Measurements from ENCODE around the gene FGFR1OP2. TPM values are rescaled to one million over a fixed set of nuclear protein-coding genes. Genes with fewer than 3 reads are reported as not detected.
"Not testable (repeated sequence)": the region's sequence is repeated elsewhere in the genome, so short reads cannot be mapped to it uniquely, and the experiment has no call there.

The FGFR1OP2 gene
- 109 TPM for total RNA-seq
- 37.3 TPM for polyA plus RNA-seq

GRCh38 chr12:26937863-26938700 is at the start of gene FGFR1OP2, which contains the start of gene INTS13:
Gene FGFR1OP2 (plus strand): TSS chr12:26938470. CDS start chr12:26954159, 15,689 bp downstream.
Gene INTS13 (minus strand): TSS chr12:26937981. CDS start chr12:26936803, 1,178 bp downstream.
- H3K4me1 ChIP-seq (ENCODE audit: insufficient read depth), result no peaks in the 10 kb centered on the region
- H3K36me3 ChIP-seq (ENCODE audit: insufficient read depth), result no peaks in the 10 kb centered on the region
- WGBS, result under 1% methylated on average over 69 of the region's 69 CpGs

GRCh38 chr12:26890784-26891183 is 47.5 kb upstream of the FGFR1OP2 start:
- no peak overlapping the region for H3K4me3 ChIP-seq (ENCODE audit: low read depth, low read length)
- 81% methylated on average over 5 of the region's 5 CpGs for WGBS
- no peaks in the 10 kb centered on the region for H3K36me3 ChIP-seq (ENCODE audit: insufficient read depth)
- no peaks in the 10 kb centered on the region for H3K4me1 ChIP-seq (ENCODE audit: insufficient read depth)
- DNase-seq (ENCODE audit: extremely low spot score), result no peak
- H3K27ac ChIP-seq (ENCODE audit: low read depth), result no peak overlapping the region

More at GRCh38 chr12:26937863-26938700, at the start of gene FGFR1OP2, which contains the start of gene INTS13:
- peak within 1 kb of the TSS; percentile 86 for H3K27ac ChIP-seq (ENCODE audit: low read depth)
- DNase-seq (ENCODE audit: extremely low spot score), result peak; percentile 99
- peak within 1 kb of the TSS; percentile 81 for H3K4me3 ChIP-seq (ENCODE audit: low read depth, low read length)

- no peaks in the 10 kb centered on the region for H3K4me1 ChIP-seq (ENCODE audit: insufficient read depth)
- H3K4me3 ChIP-seq (ENCODE audit: low read depth, low read length), result no peak overlapping the region
- no peaks in the 10 kb centered on the region for H3K36me3 ChIP-seq (ENCODE audit: insufficient read depth)
- no peak for DNase-seq (ENCODE audit: extremely low spot score)
- WGBS, result 51% methylated on average over 1 of the region's 1 CpG
- H3K27ac ChIP-seq (ENCODE audit: low read depth), result no peak overlapping the region
Observed at GRCh38 chr12:26891704-26892103, 46.6 kb upstream of the FGFR1OP2 start.

- no peak overlapping the region for H3K27ac ChIP-seq (ENCODE audit: low read depth)
- no peaks in the 10 kb centered on the region for H3K36me3 ChIP-seq (ENCODE audit: insufficient read depth)
- no peak for DNase-seq (ENCODE audit: extremely low spot score)
- H3K4me3 ChIP-seq (ENCODE audit: low read depth, low read length), result no peak overlapping the region
- WGBS, result 92% methylated on average over 4 of the region's 4 CpGs
- H3K4me1 ChIP-seq (ENCODE audit: insufficient read depth), result no peaks in the 10 kb centered on the region
Observed at GRCh38 chr12:26895672-26896071, 42.6 kb upstream of the FGFR1OP2 start.

- H3K4me3 ChIP-seq (ENCODE audit: low read depth, low read length), result no peak overlapping the region
- no peak for DNase-seq (ENCODE audit: extremely low spot score)
- H3K4me1 ChIP-seq (ENCODE audit: insufficient read depth), result no peaks in the 10 kb centered on the region
- no peak overlapping the region for H3K27ac ChIP-seq (ENCODE audit: low read depth)
- WGBS, result 97% methylated on average over 2 of the region's 2 CpGs
- H3K36me3 ChIP-seq (ENCODE audit: insufficient read depth), result no peaks in the 10 kb centered on the region
Observed at GRCh38 chr12:26896913-26897312, 41.4 kb upstream of the FGFR1OP2 start.

- DNase-seq (ENCODE audit: extremely low spot score); H3K4me3 ChIP-seq (ENCODE audit: low read depth, low read length); H3K36me3 ChIP-seq (ENCODE audit: insufficient read depth); H3K4me1 ChIP-seq (ENCODE audit: insufficient read depth); H3K27ac ChIP-seq (ENCODE audit: low read depth): not testable (repeated sequence)
- 100% methylated on average over 2 of the region's 3 CpGs for WGBS
Observed at GRCh38 chr12:26903396-26903795, 34.9 kb upstream of the FGFR1OP2 start.

GRCh38 chr12:26906024-26906423 is 32.2 kb upstream of the FGFR1OP2 start:
- DNase-seq (ENCODE audit: extremely low spot score), result no peak
- no peaks in the 10 kb centered on the region for H3K36me3 ChIP-seq (ENCODE audit: insufficient read depth)
- H3K4me1 ChIP-seq (ENCODE audit: insufficient read depth), result no peaks in the 10 kb centered on the region
- 67% methylated on average over 1 of the region's 1 CpG for WGBS
- H3K27ac ChIP-seq (ENCODE audit: low read depth), result no peak overlapping the region
- no peak overlapping the region for H3K4me3 ChIP-seq (ENCODE audit: low read depth, low read length)

GRCh38 chr12:26906704-26907103 is 31.6 kb upstream of the FGFR1OP2 start:
- no peaks in the 10 kb centered on the region for H3K36me3 ChIP-seq (ENCODE audit: insufficient read depth)
- 72% methylated on average over 1 of the region's 1 CpG for WGBS
- no peak overlapping the region for H3K27ac ChIP-seq (ENCODE audit: low read depth)
- no peak for DNase-seq (ENCODE audit: extremely low spot score)
- H3K4me1 ChIP-seq (ENCODE audit: insufficient read depth), result no peaks in the 10 kb centered on the region
- H3K4me3 ChIP-seq (ENCODE audit: low read depth, low read length), result no peak overlapping the region

GRCh38 chr12:26918321-26919215 is 19.7 kb upstream of the FGFR1OP2 start:
- Histone ChIP-seq H3K27ac (ENCODE audit: low read depth) (no peak overlapping the region), H3K4me1 (ENCODE audit: insufficient read depth) (no peaks in the 10 kb centered on the region), H3K4me3 (ENCODE audit: low read depth, low read length) (no peak overlapping the region), H3K36me3 (ENCODE audit: insufficient read depth) (no peaks in the 10 kb centered on the region)
- WGBS, result 81% methylated on average over 5 of the region's 5 CpGs
- no peak for DNase-seq (ENCODE audit: extremely low spot score)

- DNase-seq (ENCODE audit: extremely low spot score), result no peak
- H3K4me3 ChIP-seq (ENCODE audit: low read depth, low read length), result no peak overlapping the region
- no peaks in the 10 kb centered on the region for H3K4me1 ChIP-seq (ENCODE audit: insufficient read depth)
- WGBS, result 84% methylated on average over 2 of the region's 2 CpGs
- H3K27ac ChIP-seq (ENCODE audit: low read depth), result no peak overlapping the region
- no peaks in the 10 kb centered on the region for H3K36me3 ChIP-seq (ENCODE audit: insufficient read depth)
Observed at GRCh38 chr12:26919216-26919555, 19.1 kb upstream of the FGFR1OP2 start.

- Histone ChIP-seq H3K4me3 (ENCODE audit: low read depth, low read length) (no peak overlapping the region), H3K36me3 (ENCODE audit: insufficient read depth) (no peaks in the 10 kb centered on the region), H3K4me1 (ENCODE audit: insufficient read depth) (no peaks in the 10 kb centered on the region), H3K27ac (ENCODE audit: low read depth) (no peak overlapping the region)
- WGBS, result 88% methylated on average over 3 of the region's 3 CpGs
- DNase-seq (ENCODE audit: extremely low spot score), result no peak
Observed at GRCh38 chr12:26921886-26922285, 16.4 kb upstream of the FGFR1OP2 start.

- Histone ChIP-seq H3K36me3 (ENCODE audit: insufficient read depth) (peaks cover 5% of the 10 kb centered on the region), H3K4me1 (ENCODE audit: insufficient read depth) (no peaks in the 10 kb centered on the region), H3K27ac (ENCODE audit: low read depth) (no peak overlapping the region), H3K4me3 (ENCODE audit: low read depth, low read length) (no peak overlapping the region)
- no peak for DNase-seq (ENCODE audit: extremely low spot score)
- 95% methylated on average over 5 of the region's 5 CpGs for WGBS
Observed at GRCh38 chr12:26928661-26929060, 9.6 kb upstream of the FGFR1OP2 start.

GRCh38 chr12:26929590-26929989 is 8.7 kb upstream of the FGFR1OP2 start:
- WGBS, result over 99% methylated on average over 2 of the region's 2 CpGs
- Histone ChIP-seq H3K36me3 (ENCODE audit: insufficient read depth) (peaks cover 5% of the 10 kb centered on the region), H3K27ac (ENCODE audit: low read depth) (no peak overlapping the region), H3K4me3 (ENCODE audit: low read depth, low read length) (no peak overlapping the region), H3K4me1 (ENCODE audit: insufficient read depth) (no peaks in the 10 kb centered on the region)
- no peak for DNase-seq (ENCODE audit: extremely low spot score)
